Measurements from ENCODE around the gene DMBX1. TPM values are rescaled to one million over a fixed set of nuclear protein-coding genes. Genes with fewer than 3 reads are reported as not detected.
A peak's percentile ranks its signal among the peaks of the same experiment; 100 is the strongest.

Gene DMBX1
- total RNA-seq, 1 donor from 2014 or later: 0.04 TPM

DNA sequence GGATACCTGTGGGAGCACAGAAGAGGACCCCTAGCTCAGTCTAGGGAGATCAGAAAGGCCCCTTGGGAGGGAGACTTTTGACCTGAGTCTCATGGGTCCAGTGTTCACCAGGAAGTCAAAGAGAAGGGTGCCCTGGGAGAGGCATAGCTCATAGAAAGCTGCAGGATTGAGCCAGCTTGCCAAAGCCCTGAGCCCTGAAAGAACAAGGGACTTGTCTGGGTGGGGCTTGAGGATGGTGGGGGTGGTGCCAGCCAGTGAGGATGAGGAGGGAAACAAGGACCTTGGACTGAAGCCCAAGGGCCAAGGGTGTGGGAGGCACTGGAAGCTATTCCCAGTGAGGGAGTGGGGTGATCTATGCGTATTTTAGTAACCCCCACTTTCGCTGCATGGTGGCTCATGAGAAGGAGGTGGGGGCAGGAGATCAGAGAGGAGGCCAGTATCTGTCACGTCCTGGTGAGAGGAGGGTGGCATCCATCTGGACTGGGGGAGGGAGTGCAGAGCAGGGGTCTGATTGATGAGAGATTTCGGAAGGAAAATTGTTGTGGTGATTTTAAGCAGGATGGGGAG lies 28.4 kb downstream of the DMBX1 start:
- no peak overlapping the region for H3K4me3 ChIP-seq (ENCODE audit: low read depth, low read length)
- H3K27me3 ChIP-seq (ENCODE audit: control insufficient read depth, insufficient read depth, low read length): peaks cover 3% of the 10 kb centered on the region
- TF ChIP-seq, protein P1, sequence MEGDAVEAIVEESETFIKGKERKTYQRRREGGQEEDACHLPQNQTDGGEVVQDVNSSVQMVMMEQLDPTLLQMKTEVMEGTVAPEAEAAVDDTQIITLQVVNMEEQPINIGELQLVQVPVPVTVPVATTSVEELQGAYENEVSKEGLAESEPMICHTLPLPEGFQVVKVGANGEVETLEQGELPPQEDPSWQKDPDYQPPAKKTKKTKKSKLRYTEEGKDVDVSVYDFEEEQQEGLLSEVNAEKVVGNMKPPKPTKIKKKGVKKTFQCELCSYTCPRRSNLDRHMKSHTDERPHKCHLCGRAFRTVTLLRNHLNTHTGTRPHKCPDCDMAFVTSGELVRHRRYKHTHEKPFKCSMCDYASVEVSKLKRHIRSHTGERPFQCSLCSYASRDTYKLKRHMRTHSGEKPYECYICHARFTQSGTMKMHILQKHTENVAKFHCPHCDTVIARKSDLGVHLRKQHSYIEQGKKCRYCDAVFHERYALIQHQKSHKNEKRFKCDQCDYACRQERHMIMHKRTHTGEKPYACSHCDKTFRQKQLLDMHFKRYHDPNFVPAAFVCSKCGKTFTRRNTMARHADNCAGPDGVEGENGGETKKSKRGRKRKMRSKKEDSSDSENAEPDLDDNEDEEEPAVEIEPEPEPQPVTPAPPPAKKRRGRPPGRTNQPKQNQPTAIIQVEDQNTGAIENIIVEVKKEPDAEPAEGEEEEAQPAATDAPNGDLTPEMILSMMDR (IDR thresholded peaks at IDR 0.05; ENCODE audit: insufficient read depth, low read length, poor library complexity, severe bottlenecking): no peak
- H3K36me3 ChIP-seq (ENCODE audit: control insufficient read depth, insufficient read depth, low read length): no peaks in the 10 kb centered on the region
- DNase-seq (ENCODE audit: low read depth): no peak

DNA sequence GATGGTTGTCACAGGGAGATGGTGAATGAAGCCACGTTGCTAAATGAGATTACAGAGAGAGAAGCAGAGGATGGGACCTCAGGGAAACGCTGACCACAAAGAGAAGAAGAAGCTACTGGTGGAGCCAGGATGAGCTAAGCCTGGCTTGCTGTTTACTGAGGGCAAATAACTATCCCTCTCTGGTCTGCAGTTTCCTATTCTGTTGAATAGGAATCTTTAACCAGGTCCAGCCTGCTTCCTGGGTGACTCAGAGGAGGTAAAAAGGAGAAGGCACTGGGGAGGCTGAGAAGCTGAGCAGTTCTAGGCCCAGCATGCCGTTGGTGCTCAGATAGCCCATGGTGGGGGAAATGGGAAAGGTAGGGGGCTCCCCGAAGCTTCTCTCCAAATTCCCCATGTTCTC lies 29.6 kb downstream of the DMBX1 start:
- DNase-seq (ENCODE audit: low read depth): no peak
- TF ChIP-seq, protein P1 (IDR thresholded peaks at IDR 0.05; ENCODE audit: insufficient read depth, low read length, poor library complexity, severe bottlenecking): no peak

DNA sequence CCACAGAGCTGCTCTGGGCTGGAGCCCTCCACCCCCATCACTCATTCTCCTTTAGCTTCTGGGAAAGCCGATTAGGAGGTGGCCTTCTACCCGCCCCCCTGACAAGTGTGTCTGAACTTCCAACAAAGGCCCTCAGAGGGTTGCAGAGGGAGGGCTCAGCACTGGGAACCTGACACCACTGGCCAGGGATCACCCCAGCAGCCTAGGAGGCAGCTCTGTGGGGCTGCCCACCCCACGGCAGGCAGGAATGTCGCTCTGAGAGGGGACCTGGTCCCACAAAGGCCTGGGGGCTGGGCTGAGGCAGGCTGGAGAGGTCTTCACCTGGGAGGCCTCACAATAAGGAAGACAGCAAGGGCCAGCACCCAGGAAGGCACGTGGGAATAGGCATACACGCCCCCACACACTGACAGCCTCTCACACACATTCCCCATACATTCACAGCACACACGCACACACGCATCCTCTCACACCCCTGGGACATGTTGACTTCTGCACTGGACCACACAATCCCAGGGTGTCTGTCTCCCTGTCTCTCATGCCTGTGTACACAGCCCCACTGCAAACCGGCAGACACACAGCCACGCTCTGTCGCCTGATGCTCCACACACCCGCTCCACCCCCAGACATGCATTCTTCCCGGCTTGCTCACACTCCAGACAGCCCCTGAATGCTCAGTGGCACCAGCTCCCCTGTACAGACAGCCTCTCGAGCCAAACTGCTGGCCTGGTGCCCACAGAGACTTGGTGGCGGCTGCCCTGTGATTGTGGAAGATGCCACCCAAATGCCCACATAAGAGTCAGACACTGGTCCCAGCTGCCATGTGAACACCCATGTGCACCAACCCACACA lies 30.7 kb downstream of the DMBX1 start:
- no peaks in the 10 kb centered on the region for H3K36me3 ChIP-seq (ENCODE audit: control insufficient read depth, insufficient read depth, low read length)
- no peak overlapping the region for H3K4me3 ChIP-seq (ENCODE audit: low read depth, low read length)
- TF ChIP-seq, protein P1 (IDR thresholded peaks at IDR 0.05; ENCODE audit: insufficient read depth, low read length, poor library complexity, severe bottlenecking): no peak
- peak; percentile 72 for DNase-seq (ENCODE audit: low read depth)
- H3K27me3 ChIP-seq (ENCODE audit: control insufficient read depth, insufficient read depth, low read length): peaks cover 3% of the 10 kb centered on the region

More for the DNA sequence above, 29.6 kb downstream of the DMBX1 start:
- no peaks in the 10 kb centered on the region for H3K27me3 ChIP-seq (ENCODE audit: control insufficient read depth, insufficient read depth, low read length)
- H3K36me3 ChIP-seq (ENCODE audit: control insufficient read depth, insufficient read depth, low read length): no peaks in the 10 kb centered on the region
- no peak overlapping the region for H3K4me3 ChIP-seq (ENCODE audit: low read depth, low read length)

DNA sequence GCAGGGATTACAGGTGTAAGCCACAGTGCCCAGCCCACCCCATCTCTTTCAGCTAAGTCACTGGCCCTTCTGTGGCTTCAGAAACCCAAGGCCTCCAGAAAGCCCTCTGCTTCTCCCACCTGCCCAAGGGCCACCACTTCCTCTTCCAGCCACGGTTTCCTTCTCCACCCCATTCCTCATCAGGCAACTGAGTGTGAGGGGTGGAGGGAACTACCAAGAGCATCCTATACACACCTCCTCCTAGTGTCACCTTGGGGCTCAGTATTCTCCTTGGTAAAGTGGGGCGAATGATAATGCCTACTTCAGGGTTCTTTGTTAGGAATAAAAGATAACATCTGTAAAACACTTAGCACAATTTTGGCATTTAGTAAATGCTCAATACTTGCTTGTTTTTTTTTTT lies 31.8 kb downstream of the DMBX1 start:
- no peak for DNase-seq (ENCODE audit: low read depth)
- Histone ChIP-seq H3K4me3 (ENCODE audit: low read depth, low read length) (no peak overlapping the region), H3K36me3 (ENCODE audit: control insufficient read depth, insufficient read depth, low read length) (no peaks in the 10 kb centered on the region), H3K27me3 (ENCODE audit: control insufficient read depth, insufficient read depth, low read length) (peaks cover 12% of the 10 kb centered on the region)
- TF ChIP-seq, protein P1 (IDR thresholded peaks at IDR 0.05; ENCODE audit: insufficient read depth, low read length, poor library complexity, severe bottlenecking): no peak

DNA sequence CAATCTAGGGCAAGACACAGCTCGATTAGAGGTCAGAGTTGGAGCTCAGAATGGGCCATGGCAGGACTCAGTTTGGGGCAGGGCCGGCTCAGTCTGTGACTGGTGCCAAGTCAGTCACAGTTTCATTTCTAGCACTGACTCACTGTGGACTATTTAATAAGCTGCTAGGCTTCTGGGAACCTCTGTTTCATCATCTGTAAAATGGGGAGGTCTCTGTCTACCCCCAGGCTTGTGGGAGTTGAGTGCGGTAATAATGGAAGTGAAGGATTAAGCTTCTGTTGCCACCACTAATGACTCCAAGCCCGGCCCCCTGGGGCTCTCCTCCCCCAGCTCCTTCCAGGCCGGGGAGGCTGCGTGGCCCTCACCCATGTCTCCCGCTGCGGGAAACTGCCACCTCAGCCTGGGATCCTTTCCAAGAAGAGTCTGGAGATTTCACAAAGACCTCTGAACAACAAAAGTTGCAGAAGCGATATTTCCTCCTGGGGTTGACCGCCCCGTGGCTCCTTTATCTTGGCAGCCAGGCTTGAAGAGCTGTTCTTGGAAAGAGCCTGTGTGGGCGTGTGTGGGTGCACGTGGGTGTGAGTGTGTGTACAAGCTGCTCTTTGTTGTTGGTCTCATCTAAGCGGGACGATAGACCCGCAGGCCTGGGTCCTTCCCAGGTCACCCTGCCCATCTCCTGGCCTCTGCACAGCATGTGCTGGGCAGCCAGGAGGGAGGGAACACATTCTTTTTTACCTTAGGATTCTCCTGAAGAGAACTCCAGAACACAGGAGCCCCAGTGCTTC lies 32.7 kb downstream of the DMBX1 start:
- Histone ChIP-seq H3K27me3 (ENCODE audit: control insufficient read depth, insufficient read depth, low read length) (peaks cover 20% of the 10 kb centered on the region), H3K4me3 (ENCODE audit: low read depth, low read length) (no peak overlapping the region), H3K36me3 (ENCODE audit: control insufficient read depth, insufficient read depth, low read length) (no peaks in the 10 kb centered on the region)
- peak; percentile 42 for DNase-seq (ENCODE audit: low read depth)
- TF ChIP-seq, protein P1 (IDR thresholded peaks at IDR 0.05; ENCODE audit: insufficient read depth, low read length, poor library complexity, severe bottlenecking): no peak

Data from kidney epithelial cell (primary cell).